Kidney (tissue), 14 donors: ENCODE results near the gene PKD1L1. TPM values are rescaled to one million over a fixed set of nuclear protein-coding genes. Genes with fewer than 3 reads are reported as not detected.

Experiments
- DNase-seq, 5 donors: peaks; one replicate each; pipeline ENCODE4 v3.0.0-alpha.2; 2013 to 2020
- FAIRE-seq: peaks from 2 replicates; lab custom pipeline; 2012; peaks lifted over from hg19 to GRCh38; lab: Jason Lieb, UNC
- H3K27ac ChIP-seq, 2 donors: one replicate each; pipeline ENCODE4 v1.7.0; 2013; ENCODE audit warnings: low read depth in 2 of 2, low read length in 2 of 2, inconsistent platforms in 1 of 2
- H3K27me3 ChIP-seq: one replicate; pipeline ENCODE4 v1.7.1; 2013; ENCODE audit warnings: low read length, inconsistent platforms; ENCODE audit not compliant: control insufficient read depth, insufficient read depth
- H3K36me3 ChIP-seq, 3 donors: one replicate each; pipeline versions ENCODE4 v1.7.0 to v1.7.1; 2013; ENCODE audit warnings: low read length in 3 of 3, control low read depth in 1 of 3, inconsistent platforms in 1 of 3; ENCODE audit not compliant: insufficient read depth in 3 of 3, control insufficient read depth in 2 of 3
- H3K4me1 ChIP-seq, 3 donors: one replicate each; pipeline versions ENCODE4 v1.7.0 to v1.7.1; 2013; ENCODE audit warnings: low read length in 3 of 3, inconsistent platforms in 1 of 3, low read depth in 1 of 3; ENCODE audit not compliant: control insufficient read depth in 2 of 3, insufficient read depth in 2 of 3
- H3K4me3 ChIP-seq, 3 donors: one replicate each; pipeline versions ENCODE4 v1.7.0 to v1.8.1; 2013; ENCODE audit warnings: low read length in 3 of 3, control low read depth in 1 of 3, inconsistent platforms in 1 of 3
- H3K9ac ChIP-seq, 3 donors: one replicate each; pipeline versions ENCODE4 v1.7.0 to v1.7.1; 2013; ENCODE audit warnings: low read length in 3 of 3, control low read depth in 1 of 3, inconsistent platforms in 1 of 3
- H3K9me3 ChIP-seq, 3 donors: one replicate each; pipeline versions ENCODE4 v1.7.0 to v1.7.1; 2013; ENCODE audit warnings: low read length in 3 of 3, control low read depth in 1 of 3, inconsistent platforms in 1 of 3; ENCODE audit not compliant: control insufficient read depth in 2 of 3, insufficient read depth in 1 of 3
- CTCF ChIP-seq: IDR thresholded peaks from 3 replicates; pipeline ENCODE4 v1.5.1; 2012; ENCODE audit warnings: mild to moderate bottlenecking, moderate library complexity, borderline replicate concordance; ENCODE audit not compliant: insufficient read depth; ENCODE audit errors: extremely low read depth
- intact Hi-C: fragments of 100-400 bp; cut with DNase I; formaldehyde crosslinking; loops from one replicate; pipeline ENCODE4 v1.11.1; 2022
- polyA plus RNA-seq: library from polyadenylated mRNA; stranded (reverse); fragments of 350-450 nt; fragmentation: Illumina TruSeq; extraction: RNeasy Lipid Tissue Mini Kit (QIAGEN cat#74804); gene quantifications from one replicate; pipeline ENCODE4 v1.2.3, GENCODE V29; 2014; ENCODE audit warnings: low read depth, low replicate concordance; ENCODE audit not compliant: insufficient read depth
- total RNA-seq: library from RNA; stranded (reverse); fragmentation: NEBNext Ultra II Directional; extraction: Animal tissue kit (Norgen Biotek cat#: 25700); gene quantifications from one replicate; pipeline ENCODE4 v1.2.1, GENCODE V29; 2021
- donor health status: control.
- donor health status: control.
- donor health status: control.
- donor health status: control.
- donor health status: control.
- donor health status: DM: yes; HTN: yes; CAD: no.
- donor health status: Normal renal cell carcinoma (clear cell type).

The PKD1L1 gene
- total and polyA plus RNA-seq, 2 donors from 2014 or later: 0.32 to 0.82 TPM

GRCh38 chr7:47873762-47874161 is 74.5 kb downstream of the PKD1L1 start:
- Histone ChIP-seq H3K4me1 (no peaks in the 10 kb centered on the region), H3K9me3 (no peaks in the 10 kb centered on the region), H3K27ac (no peak overlapping the region), H3K4me3 (no peak overlapping the region), H3K27me3 (no peaks in the 10 kb centered on the region), H3K9ac (no peak overlapping the region), H3K36me3 (no peaks in the 10 kb centered on the region)
- FAIRE-seq (no peak), DNase-seq (no peak)
- intact Hi-C loops: no loop called here
- no peak for TF ChIP-seq CTCF

- H3K27me3 ChIP-seq: no peaks in the 10 kb centered on the region
- no peak for TF ChIP-seq CTCF
- FAIRE-seq (no peak), DNase-seq (no peak)
- no peak overlapping the region for H3K27ac ChIP-seq
- intact Hi-C loops: no loop called here
- no peak overlapping the region for H3K9ac ChIP-seq
- no peak overlapping the region for H3K4me3 ChIP-seq
- no peaks in the 10 kb centered on the region for H3K36me3 ChIP-seq
- H3K9me3 ChIP-seq: no peaks in the 10 kb centered on the region
- no peaks in the 10 kb centered on the region for H3K4me1 ChIP-seq
Observed at GRCh38 chr7:47867286-47867685, 81.0 kb downstream of the PKD1L1 start.

- H3K9me3 ChIP-seq: no peaks in the 10 kb centered on the region
- no peaks in the 10 kb centered on the region for H3K36me3 ChIP-seq
- H3K27me3 ChIP-seq: no peaks in the 10 kb centered on the region
- no peak overlapping the region for H3K4me3 ChIP-seq
- no peak overlapping the region for H3K9ac ChIP-seq
- FAIRE-seq (no peak), DNase-seq (no peak)
- intact Hi-C loops: no loop called here
- TF ChIP-seq CTCF: no peak
- no peaks in the 10 kb centered on the region for H3K4me1 ChIP-seq
- H3K27ac ChIP-seq: no peak overlapping the region
Observed at GRCh38 chr7:47866120-47866519, 82.1 kb downstream of the PKD1L1 start.
